ENCODE results near the gene WFDC13.
"Not testable (repeated sequence)": the region's sequence is repeated elsewhere in the genome, so short reads cannot be mapped to it uniquely, and the experiment has no call there.

The WFDC13 gene, protein sequence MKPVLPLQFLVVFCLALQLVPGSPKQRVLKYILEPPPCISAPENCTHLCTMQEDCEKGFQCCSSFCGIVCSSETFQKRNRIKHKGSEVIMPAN

DNA sequence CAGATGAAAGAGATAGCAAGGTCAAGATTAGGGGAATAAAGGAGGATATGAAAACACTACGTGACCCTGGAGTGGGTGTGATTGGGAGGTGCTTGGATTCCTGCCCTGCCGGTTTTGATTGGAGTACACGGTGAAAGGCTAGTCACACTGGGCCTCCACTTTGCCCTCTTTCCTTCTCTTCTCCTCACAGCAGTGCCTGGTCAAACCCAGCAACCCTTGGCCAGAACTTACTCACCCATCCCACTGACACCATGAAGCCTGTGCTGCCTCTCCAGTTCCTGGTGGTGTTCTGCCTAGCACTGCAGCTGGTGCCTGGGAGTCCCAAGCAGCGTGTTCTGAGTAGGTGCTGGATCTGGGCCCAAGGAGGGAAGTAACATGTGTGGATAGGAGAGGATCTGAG, at the start of gene WFDC13:
Gene WFDC13, plus strand, starts transcription at position 166 of the 400 bp plus-strand sequence. Its CDS starts 86 bp downstream, at position 252.
- no peak for DNase-seq

DNA sequence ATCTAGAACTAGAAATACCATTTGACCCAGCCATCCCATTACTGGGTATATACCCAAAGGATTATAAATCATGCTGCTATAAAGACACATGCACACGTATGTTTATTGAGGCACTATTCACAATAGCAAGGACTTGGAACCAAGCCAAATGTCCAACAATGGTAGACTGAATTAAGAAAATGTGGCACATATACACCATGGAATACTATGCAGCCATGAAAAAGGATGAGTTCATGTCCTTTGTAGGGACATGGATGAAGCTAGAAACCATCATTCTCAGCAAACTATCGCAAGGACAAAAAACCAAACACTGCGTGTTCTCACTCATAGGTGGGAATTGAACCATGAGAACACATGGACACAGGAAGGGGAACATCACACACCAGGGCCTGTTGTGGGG, 44.8 kb upstream of the WFDC13 start:
- not testable (repeated sequence) for DNase-seq

DNA sequence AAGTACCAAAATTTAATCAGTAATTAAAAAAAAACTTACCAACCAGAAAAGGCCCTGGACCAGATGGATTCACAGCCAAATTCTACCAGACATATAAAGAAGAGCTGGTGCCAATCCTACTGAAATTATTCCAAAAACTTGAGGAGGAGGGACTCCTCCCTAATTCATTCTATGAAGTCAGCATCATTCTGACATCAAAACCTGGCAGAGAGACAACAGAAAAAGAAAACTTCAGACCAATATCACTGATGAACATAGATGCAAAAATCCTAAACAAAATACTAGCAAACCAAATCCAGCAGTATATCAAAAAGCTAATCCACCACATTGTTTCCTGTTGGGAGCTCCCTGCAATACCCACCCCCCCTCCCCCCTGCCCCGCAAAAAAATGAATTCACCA, 31.7 kb upstream of the WFDC13 start, which contains the start of gene WFDC11:
Gene WFDC11, minus strand, starts transcription at position 101 of the 400 bp plus-strand sequence. CDS start 19,639 bp downstream, outside the sequence.
- no peak for DNase-seq

DNA sequence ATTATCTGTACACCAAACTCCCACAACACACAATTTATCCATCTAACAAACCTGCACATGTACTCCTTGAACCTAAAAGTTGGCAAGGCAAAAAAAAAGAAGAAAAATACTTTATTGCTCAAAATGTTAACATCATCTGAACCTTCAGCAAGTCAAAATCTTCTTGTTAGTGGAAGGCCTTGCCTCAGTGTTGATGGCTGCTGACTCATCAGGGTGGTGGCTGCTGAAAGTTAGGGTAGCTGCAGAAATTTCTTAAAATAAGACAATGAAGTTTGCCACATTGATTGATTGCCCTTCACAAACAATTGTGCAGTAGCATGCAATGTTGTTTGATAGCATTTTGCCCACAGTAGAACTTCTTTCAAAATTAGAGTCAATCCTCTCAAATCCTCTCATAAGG, 29.1 kb upstream of the WFDC13 start:
- no peak for DNase-seq

DNA sequence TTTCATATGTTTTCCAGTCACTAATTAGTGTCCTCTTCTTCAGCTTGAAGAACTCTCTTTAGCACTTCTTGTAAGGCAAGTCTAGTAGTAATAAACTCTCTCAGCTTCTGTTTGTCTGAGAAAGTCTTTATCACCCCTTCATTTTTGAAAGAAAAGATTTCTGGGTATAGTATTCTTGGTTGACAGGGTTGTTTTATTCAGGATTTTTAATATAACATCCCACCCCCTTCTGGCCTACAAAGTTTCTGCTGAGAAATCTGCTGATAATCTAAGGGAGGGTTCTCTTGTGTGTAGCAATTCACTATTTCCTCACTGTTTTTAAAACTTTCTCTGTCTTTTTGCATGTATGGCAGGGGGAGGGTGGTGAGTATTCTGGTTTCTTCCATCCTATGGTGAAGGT, 22.2 kb upstream of the WFDC13 start:
- no peak for DNase-seq

DNA sequence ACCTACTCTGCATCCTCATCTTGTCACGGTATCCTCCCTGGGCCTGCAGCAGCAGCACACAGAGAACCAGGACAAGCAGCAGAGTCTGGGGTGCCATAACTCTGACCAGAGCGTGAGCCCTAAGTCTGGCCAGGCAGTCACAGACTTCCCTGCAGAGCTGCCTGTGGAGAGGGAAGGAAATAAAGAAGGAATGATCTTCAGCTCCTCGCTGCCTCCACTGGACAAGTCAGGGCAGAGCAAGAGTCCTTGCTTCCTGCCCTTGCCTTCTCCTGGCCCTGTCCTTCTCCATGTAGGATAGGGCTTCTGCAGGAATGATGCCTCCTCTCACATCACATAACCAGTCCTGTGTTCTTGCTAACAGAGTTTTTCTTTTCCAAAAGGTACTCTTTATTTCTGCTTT, 15.9 kb upstream of the WFDC13 start:
- no peak for DNase-seq

DNA sequence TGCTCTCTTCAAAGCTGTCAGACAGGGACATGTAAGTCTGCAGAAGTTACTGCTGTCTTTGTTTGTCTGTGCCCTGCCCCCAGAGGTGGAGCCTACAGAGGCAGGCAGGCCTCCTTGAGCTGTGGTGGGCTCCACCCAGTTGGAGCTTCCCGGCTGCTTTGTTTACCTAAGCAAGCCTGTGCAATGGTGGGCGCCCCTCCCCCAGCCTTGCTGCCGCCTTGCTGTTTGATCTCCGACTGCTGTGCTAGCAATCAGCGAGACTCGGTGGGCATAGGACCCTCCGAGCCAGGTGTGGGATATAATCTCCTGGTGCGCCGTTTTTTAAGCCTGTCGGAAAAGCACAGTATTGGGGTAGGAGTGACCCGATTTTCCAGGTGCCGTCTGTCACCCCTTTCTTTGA, 8.5 kb upstream of the WFDC13 start:
- DNase-seq: not testable (repeated sequence)

DNA sequence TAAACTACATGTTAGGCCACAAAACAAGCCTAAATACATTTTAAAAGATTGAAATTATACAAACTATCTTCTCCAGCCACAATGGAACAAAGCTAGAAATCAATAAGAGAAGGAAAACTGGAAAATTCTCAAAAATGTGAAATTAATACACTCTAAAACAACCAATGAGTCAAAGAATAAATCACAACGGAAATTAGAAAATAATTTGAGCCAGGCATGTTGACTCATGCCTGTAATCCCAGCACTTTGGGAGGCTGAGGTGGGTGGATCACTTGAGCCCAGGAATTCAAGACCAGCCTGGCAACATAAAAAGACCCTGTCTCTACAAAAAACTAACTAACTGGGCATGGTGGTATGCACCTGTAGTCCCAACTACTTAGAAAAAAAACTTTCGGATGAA, 6.3 kb upstream of the WFDC13 start:
- DNase-seq: no peak

DNA sequence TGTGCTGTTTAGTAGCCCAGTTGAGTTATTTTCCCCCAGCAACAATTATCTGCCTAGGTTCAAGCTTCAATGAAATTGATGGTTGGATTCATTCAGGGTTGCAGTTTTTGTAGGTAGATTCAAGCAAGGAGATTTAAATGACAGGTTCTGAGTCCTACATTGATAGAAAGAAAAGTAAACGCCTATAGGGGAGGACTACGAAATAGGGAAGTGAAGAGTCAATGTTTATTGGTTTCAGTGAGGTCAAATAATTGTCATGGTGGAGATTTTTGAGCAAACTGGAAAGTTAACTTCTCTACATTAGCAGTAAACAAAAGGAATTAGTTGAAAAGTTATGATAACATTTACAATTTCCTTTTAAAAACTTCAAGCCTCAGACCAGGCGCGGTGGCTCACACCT, 734 bp upstream of the WFDC13 start:
- DNase-seq: no peak

DNA sequence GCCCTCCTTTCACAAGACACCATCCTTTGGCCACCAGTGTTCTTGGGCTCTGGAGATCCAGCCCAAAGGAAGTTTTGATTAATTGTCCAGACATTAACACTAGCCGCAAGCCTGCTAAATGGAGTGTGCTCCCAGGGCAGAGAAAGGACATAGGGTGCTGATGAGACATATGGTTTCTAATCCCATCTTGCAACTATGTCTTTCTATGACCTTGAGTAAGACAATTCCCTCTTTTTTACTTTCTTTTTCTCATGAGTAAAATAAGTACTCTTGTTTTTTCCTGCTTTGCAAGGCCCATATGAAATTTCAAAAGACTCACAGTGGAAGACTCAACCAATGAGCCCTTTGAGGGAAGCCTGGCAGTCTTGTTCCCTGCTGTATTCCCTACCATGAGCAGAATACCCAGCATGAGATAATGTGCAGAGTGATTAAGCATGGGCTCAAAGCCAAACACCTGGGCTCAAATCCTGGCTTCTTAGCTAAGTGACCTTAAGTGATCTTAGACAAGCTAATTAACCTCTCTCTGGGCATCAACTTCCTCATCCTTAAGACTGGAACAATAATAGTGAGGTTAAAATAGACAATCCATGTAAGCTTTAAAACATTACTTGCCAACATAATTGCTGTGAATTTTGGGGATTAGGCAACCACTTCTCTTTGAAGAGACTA, 3.3 kb downstream of the WFDC13 start, which contains the start of gene WFDC10B:
Gene WFDC10B, minus strand, starts transcription at position 51 of the 669 bp plus-strand sequence. CDS start 19,027 bp downstream, outside the sequence.
- DNase-seq: no peak

DNA sequence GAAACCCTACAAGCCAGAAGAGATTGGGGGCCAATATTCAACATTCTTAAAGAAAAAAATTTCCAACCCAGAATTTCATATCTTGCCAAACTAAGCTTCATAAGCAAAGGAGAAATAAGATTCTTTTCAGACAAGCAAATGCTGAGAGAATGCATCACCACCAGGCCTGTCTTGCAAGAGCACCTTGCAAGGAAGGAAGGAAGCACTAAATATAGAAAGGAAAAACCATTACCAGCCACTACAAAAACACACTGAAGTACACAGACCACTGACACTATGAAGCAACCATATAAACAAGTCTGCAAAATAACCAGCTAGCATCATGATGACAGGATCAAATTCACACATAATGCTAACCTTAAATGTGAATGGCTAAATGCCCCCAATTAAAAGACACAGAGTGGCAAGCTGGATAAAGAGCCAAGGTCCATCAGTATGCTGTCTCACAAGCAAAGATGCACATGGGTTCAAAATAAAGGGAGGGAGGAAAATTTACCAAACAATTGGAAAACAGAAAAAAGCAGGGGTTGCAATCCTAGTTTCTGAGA, 14.4 kb downstream of the WFDC13 start:
- DNase-seq: not testable (repeated sequence)

DNA sequence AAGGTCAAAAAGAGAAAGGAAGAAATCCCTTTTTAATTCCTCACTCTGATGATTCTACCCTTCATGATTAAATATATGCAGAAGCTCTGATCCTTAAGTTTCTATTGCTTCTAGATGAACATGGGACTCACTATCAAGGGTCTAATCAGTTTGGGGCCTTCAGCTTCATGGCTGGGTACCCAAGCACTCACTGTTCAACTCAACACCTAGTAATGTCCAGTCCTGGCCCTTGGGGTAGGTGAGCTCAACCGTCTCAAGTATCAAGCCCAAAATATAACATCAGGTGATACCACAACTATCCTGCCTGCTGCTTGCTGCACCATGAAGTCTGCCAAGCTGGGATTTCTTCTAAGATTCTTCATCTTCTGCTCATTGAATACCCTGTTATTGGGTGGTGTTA, 20.2 kb downstream of the WFDC13 start, which contains the start of gene SPINT4:
Gene SPINT4, plus strand, starts transcription at position 301 of the 400 bp plus-strand sequence. Its CDS starts 21 bp downstream, at position 322.
- DNase-seq: no peak

DNA sequence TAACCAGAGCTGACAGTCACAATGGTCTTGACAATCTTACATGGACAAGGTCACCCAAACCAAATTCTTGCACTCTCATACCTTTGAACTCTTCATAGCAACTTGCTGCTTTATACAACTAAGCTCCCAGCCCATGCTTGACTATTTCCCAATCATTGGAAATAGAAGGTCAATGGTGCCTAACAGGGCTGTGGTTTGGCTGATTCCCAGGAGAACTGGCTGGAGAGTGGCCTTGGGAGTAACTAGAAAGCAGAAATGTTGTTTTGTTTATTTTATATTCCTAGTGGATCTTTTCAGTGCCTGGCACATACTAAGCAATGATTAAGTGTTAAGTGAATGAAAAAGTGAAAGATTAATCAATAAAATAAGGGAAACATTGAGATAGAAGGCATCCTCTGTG, 23.3 kb downstream of the WFDC13 start:
- no peak for DNase-seq

DNA sequence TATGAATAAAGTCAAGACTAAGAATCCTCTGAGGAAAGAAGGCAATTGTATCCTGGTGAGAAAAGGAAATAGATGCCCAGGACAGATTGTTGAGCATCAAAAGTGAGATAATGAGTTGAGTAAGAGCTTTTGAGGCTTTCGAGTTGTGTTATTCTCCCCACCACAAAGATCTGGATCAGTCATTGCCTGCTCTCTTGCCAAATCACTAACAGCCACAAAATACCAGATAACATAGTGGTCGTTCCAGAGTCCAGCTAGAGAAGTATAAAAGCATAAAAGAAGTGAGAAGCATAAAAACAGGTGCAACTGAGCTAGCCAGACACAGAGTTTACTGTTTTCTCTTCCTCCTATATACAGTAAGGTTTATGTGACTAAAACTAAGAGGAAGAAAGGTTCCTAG, 25.2 kb downstream of the WFDC13 start:
- DNase-seq: no peak

DNA sequence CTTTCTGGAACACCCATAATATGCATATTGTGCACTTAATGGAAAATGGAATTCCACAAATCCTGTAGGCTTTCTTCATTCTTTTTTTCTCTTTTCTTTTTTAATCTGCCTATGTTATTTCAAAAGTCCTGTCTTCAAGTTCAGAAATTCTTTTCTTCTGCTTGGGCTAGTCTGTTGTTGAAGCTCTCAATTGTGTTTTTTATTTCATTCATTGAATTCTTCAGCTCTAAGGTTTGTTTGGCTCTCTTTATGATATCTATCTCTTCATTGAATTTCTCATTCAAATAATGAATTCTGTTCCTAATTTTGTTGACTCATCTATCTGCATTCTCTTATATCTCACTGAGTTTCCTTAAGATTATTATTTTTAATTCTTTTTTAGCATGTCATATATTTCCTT, 30.4 kb downstream of the WFDC13 start:
- DNase-seq: no peak

DNA sequence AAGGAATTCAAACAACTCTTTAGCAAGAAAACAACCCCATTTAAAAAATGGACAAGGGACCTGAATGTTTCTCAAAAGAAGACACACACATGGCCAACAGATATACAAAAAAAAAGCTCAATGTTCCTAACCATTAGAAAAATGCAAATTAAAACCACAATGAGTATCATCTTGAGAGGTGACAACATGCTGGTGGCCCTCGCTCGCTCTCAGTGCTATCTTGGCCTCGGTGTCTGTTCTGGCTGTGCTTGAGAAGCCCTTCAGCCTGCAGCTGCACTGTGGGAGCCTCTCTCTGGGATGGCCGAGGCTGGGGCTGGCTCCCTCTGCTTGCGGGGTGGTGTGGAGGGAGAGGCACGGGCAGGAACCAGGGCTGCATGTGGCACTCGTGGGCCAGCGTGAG, 33.7 kb downstream of the WFDC13 start:
- DNase-seq: no peak

DNA sequence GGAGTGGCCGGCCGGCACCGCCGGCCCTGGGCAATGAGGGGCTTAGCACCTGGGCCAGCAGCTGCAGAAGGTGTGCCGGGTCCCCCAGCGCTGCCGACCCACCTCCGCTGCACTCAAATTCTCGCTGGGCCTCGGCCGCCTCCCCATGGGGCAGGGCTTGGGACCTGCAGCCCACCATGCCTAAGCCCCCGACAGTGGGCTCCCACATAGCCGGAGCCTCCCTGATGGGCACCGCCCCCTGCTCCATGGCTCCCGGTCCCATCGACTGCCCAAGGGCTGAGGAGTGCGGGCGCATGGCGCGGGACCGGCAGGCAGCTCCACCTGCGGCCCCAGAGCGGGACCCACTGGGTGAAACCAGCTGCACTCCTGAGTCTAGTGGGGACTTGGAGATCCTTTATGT, 34.1 kb downstream of the WFDC13 start:
- no peak for DNase-seq

DNA sequence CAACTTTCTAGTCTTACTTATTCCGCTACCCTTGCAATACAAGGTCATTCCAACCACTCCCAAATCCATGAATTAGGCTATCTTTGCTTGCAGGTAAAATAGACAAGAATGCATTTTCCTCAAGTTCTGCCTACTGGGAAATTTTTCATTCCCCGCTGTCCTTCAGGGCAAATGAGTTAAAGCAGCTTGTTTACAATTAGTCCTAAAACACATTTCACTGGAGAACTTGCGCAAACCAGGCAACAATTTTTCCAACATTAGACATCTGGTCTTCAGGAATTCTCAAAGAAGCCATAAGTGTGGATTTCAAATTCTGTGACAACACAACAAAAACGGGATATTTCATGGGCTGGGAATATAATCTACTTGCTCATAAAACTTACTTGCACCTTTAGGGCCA, 40.8 kb downstream of the WFDC13 start:
- no peak for DNase-seq

DNA sequence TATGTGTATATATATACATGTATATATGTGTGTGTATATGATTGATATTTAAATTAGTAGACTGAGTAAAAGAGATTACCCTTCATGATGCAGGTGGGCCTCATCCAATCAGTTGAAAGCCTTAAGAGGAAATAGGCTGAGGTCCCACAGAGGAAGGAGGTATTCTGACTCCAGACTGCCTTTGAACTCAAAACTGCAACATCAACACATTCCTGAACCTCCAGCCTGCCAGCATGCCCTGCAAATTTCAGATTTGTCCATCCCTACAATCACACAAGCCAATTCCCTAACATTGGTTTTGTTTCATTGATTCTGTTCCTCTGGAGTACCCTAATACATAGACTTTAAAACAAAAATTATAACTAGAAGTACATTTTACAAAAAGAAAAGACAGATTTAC, 43.2 kb downstream of the WFDC13 start:
- no peak for DNase-seq

DNA sequence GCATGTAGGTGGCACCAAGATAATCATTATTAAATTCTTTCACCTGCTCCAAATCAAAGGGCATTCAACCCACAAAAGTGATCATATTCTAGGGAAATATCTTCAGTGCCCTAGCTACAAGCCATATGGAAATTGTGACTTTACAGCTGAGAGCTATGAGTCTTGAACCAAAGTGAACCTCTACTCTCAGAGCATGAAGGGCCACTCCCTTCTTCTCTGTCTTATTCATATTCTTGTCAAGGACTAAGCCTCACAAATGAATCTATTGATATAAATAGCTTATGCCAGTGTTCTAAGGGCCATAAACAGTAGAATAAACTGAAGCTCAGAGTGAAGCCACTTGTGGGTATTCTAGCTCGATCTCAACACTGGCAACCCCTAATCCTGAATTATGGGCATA, 49.9 kb downstream of the WFDC13 start:
- DNase-seq: no peak

DNA sequence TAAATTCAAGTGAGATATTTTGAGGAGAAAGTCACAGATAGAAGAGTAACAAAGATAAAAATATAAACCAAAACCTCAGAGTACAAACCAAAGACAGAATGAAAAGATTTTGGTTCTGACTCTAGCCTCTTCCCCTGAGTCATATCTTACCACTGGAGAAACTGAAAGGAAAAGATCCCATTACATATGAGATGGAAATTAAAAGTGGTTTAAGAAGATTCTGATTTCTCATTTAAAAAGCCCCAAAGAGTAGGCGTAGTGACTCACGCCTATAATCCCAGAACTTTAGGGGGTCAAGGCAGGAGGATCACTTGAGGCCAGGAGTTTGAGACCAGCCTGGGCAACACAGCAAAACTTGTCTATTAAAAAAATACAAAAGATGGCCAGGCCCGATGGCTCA, 50.9 kb downstream of the WFDC13 start:
- no peak for DNase-seq

DNA sequence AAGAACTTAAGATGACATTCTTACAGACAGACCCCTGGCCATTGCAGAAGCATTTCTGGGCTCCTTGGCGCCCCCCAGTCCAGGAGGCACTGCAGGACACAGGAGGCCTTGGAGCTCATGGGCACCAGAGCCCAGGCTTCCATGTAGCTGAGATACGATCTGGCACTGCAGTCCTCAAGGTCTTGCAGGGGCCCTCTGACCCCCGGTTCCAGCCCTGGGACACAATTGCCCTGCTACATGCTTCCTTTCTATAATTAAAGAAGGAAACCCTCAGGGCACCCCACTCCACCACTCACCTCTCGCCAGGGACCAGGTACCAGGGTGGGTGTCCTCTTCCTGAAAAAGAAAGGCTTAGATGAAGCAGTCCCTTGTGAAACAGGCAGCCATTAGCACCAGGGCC, 56.3 kb downstream of the WFDC13 start:
- DNase-seq: no peak
